WERI-Rb-1 (cell line): ENCODE results near the gene TALDO1.

Experiments
- DNase-seq: peaks from one replicate; pipeline ENCODE4 v3.0.0-alpha.2; 2020
- H3K27ac ChIP-seq: fragments of 250-450 bp; sonication (Bioruptor Pico); 2 replicates; pipeline ENCODE4 v1.5.1; 2020; ENCODE audit warnings: mild to moderate bottlenecking, moderate library complexity
- H3K27me3 ChIP-seq: fragments of 250-450 bp; sonication (Bioruptor Pico); 2 replicates; pipeline ENCODE4 v1.5.1; 2021; ENCODE audit warnings: mild to moderate bottlenecking, low read depth, moderate library complexity; ENCODE audit not compliant: insufficient read depth, severe bottlenecking
- H3K36me3 ChIP-seq: fragments of 250-450 bp; sonication (Bioruptor Pico); 2 replicates; pipeline ENCODE4 v1.5.1; 2020; ENCODE audit warnings: mild to moderate bottlenecking, moderate library complexity
- H3K4me3 ChIP-seq: 2 replicates; pipeline ENCODE4 v1.5.1; 2011; ENCODE audit warnings: low read depth, mild to moderate bottlenecking, control low read depth, low read length
- H3K9me3 ChIP-seq: fragments of 250-450 bp; sonication (Bioruptor Pico); 2 replicates; pipeline ENCODE4 v1.5.1; 2021; ENCODE audit warnings: mild to moderate bottlenecking, moderate library complexity; ENCODE audit not compliant: severe bottlenecking
- CTCF ChIP-seq: IDR thresholded peaks from 2 replicates; pipeline ENCODE4 v1.5.1; 2011; ENCODE audit warnings: low read depth, mild to moderate bottlenecking, control low read depth, inconsistent platforms, low read length

Gene TALDO1

GRCh38 chr11:701741-702461, 45.4 kb upstream of the TALDO1 start:
- Histone ChIP-seq H3K27ac (no peak overlapping the region), H3K9me3 (no peaks in the 10 kb centered on the region), H3K27me3 (no peaks in the 10 kb centered on the region), H3K4me3 (no peak overlapping the region), H3K36me3 (no peaks in the 10 kb centered on the region; the same call in 1 of the 2 replicates)
- DNase-seq = no peak
- TF ChIP-seq CTCF = no peak

- no peak for DNase-seq
- Histone ChIP-seq H3K27ac (no peak overlapping the region), H3K36me3 (no peaks in the 10 kb centered on the region; the same call in 1 of the 2 replicates), H3K27me3 (no peaks in the 10 kb centered on the region), H3K9me3 (no peaks in the 10 kb centered on the region), H3K4me3 (no peak overlapping the region)
- TF ChIP-seq CTCF = no peak
Observed at GRCh38 chr11:702462-703461, 44.5 kb upstream of the TALDO1 start.

GRCh38 chr11:703506-703905, 43.8 kb upstream of the TALDO1 start:
- H3K36me3 ChIP-seq = no peaks in the 10 kb centered on the region; the same call in 1 of the 2 replicates
- H3K27me3 ChIP-seq = no peaks in the 10 kb centered on the region
- no peak overlapping the region for H3K27ac ChIP-seq
- no peak overlapping the region for H3K4me3 ChIP-seq
- no peak for DNase-seq
- TF ChIP-seq CTCF = no peak
- H3K9me3 ChIP-seq = no peaks in the 10 kb centered on the region

DNA sequence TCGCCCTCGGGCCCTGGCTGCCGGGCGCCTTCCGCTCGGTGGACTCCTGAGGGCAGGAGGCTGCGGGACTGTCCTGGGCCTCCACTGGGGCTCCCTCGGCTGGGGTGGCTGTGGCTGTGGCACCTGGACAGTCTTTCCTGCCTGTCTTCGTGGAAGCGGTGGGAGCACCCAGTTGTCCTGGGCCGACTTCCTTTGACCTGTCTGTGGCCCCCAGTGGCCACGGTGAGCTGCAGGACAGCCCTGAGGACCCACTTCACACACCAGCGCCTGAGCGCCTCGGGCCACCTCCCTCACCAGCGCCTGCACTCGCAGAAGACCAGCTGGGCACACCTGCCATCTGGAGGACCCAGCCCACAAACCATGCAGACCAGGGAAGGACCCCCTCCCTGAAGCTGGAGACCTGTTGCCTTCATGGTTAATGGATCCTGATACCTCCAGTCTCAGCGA, 43.0 kb upstream of the TALDO1 start:
- DNase-seq = no peak
- H3K27me3 ChIP-seq = no peaks in the 10 kb centered on the region
- no peaks in the 10 kb centered on the region; the same call in 1 of the 2 replicates for H3K36me3 ChIP-seq
- no peaks in the 10 kb centered on the region for H3K9me3 ChIP-seq
- H3K4me3 ChIP-seq = no peak overlapping the region
- no peak for TF ChIP-seq CTCF
- no peak overlapping the region for H3K27ac ChIP-seq

- no peaks in the 10 kb centered on the region for H3K9me3 ChIP-seq
- no peak overlapping the region for H3K4me3 ChIP-seq
- H3K36me3 ChIP-seq = no peaks in the 10 kb centered on the region; the same call in 1 of the 2 replicates
- no peak for TF ChIP-seq CTCF
- H3K27ac ChIP-seq = no peak overlapping the region
- DNase-seq = no peak
- no peaks in the 10 kb centered on the region for H3K27me3 ChIP-seq
Observed at GRCh38 chr11:704781-705645, 42.3 kb upstream of the TALDO1 start.
